HepG2 (cell line): ENCODE results near the gene GMPPB.

Source experiments
- CTCF ChIP-seq: sonication (generic); formaldehyde crosslinking; IDR thresholded peaks from 2 replicates; pipeline ENCODE4 v1.5.0; 2020; ENCODE audit warnings: mild to moderate bottlenecking, missing genetic modification reagents, moderate library complexity
- EED ChIP-seq: sonication (generic); formaldehyde crosslinking; IDR thresholded peaks from 2 replicates; pipeline ENCODE4 v1.5.0; 2020; ENCODE audit warnings: mild to moderate bottlenecking, missing genetic modification reagents
- KDM5B ChIP-seq: sonication (generic); formaldehyde crosslinking; IDR thresholded peaks from 2 replicates; pipeline ENCODE4 v1.4.0; 2020; ENCODE audit warnings: missing genetic modification reagents, mild to moderate bottlenecking, borderline replicate concordance
- NFIC ChIP-seq: IDR thresholded peaks from 2 replicates; pipeline ENCODE4 v1.6.1; 2012; ENCODE audit warnings: mild to moderate bottlenecking, low read length, inconsistent platforms
- POLR2A ChIP-seq, 2 experiments: IDR thresholded peaks; 2 replicates each; pipeline ENCODE4 v1.6.1; 2011; ENCODE audit warnings: low read depth in 2 of 2, low read length in 2 of 2, mild to moderate bottlenecking in 1 of 2, moderate library complexity in 1 of 2; ENCODE audit not compliant: insufficient read depth in 1 of 2
- YY1 ChIP-seq: IDR thresholded peaks from 2 replicates; pipeline ENCODE4 v1.6.1; 2011; ENCODE audit warnings: low read length, low read depth, moderate library complexity, mild to moderate bottlenecking; ENCODE audit not compliant: insufficient read depth, insufficient replicate concordance
- ZKSCAN1 ChIP-seq: fragments of 150-350 bp; IDR thresholded peaks from 2 replicates; pipeline ENCODE4 v1.6.1; 2014; ENCODE audit warnings: low read length
- ZSCAN29 ChIP-seq: sonication (generic); formaldehyde crosslinking; conservative IDR thresholded peaks from 2 replicates; pipeline ENCODE4 v1.4.0; 2020; ENCODE audit warnings: mild to moderate bottlenecking, missing genetic modification reagents

- TF ChIP-seq EED (CRISPR knock-in tag) (no peak), KDM5B (CRISPR knock-in tag) (no peak), ZKSCAN1 (no peak), POLR2A (IDR thresholded peaks at IDR 0.05; ENCODE audit: insufficient read depth in 1 of 2, low read depth in 2 of 2, low read length in 2 of 2) (no peak), ZSCAN29 (CRISPR knock-in tag) (no peak), CTCF (peak; percentile 70), YY1 (no peak), NFIC (no peak)
Measured at GRCh38 chr3:49701388-49702077, 22.2 kb downstream of the GMPPB start.
